HG03064 (cell line): Measurements from ENCODE around the gene DERL3.

Experiments used
- ATAC-seq: cut with Tn5 transposase; IDR thresholded peaks from one replicate; pipeline ENCODE4 v1.9.1; 2021; ENCODE audit warnings: low read depth; ENCODE audit not compliant: unreplicated experiment

Gene DERL3

DNA sequence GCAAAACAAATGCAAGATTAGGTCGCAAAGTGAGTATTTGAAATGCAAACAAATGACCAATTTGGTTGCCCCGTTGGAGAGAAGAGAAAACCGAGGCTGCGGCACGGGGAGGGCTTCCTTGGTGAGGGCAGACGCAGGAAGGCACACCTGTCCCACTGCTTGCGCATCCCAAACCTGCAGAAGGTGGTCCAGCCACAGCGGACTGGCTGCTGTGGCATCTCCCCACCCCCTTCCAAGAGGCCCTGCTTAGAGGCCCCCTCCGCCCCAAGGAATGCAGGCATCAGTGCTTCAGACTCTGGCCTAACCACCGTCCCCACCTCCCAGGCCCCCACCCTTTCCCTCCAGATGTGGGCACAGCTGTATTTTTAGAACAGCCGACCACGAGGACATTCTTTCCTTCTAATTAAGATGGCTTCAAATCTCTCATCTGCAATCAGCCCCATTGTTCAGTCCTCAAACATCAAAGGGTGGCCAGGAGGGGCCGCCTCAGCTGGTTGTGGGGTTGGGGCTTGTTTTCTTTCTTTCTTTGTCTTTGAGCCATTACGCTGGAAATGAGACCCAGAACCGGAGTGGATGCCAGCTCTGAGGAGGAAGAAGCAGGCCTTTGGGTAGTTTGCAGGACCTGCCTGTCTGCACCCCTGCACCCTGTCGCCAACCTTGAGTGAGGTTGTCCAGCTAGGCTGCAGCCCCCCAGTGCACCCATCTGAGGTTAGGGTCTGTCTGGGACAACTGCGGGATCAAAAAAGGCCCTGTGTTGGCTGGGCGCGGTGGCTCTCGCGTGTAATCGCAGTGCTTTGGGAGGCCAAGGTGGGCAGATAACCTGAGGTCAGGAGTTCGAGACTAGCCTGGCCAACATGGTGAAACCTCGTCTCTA is 9.4 kb upstream of the DERL3 start:
- no peak for ATAC-seq

GRCh38 chr22:23847310-23847920 is 8.6 kb upstream of the DERL3 start:
- ATAC-seq, result no peak

GRCh38 chr22:23846081-23846469 is 7.3 kb upstream of the DERL3 start:
- ATAC-seq, result no peak

DNA sequence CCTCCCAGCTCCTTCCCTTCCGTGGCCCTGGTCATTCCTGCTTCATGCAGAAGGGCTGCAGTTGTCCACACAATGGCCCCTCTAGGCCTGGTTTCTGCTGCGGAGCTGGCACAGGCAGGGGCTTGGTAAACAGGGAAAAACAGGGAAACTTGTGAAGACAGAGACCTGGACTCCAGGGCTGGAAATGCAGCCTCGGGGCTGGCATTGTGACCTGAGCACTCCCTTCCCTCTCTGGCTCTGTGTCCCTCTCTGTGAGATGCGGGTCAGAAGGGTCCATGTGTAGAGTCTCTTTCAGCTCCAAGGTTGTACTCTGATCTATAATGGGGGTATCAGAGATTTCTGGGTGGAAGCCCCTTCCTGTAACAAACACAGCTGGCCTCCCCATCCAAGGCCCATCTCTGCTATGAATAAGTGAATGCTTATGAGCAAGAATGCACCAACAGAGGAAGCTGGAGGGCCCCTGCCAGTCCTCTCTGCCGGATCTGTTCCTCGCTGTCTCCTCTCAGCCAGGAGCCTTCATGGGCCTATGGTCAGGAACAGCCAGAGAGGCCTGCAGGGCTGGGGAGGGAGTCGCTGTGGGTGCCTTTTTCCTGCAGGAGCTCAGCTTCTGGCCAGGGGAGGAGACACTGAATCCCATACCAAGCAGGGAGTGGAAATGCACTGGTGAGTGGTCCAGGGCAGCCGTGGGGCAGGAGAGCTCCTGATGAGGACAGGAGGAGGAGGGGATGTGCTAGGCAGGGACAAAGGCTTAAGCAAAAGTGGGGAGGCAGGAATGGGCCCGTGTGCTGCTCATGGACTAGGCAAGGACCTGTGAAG is 6.7 kb upstream of the DERL3 start:
- no peak for ATAC-seq

DNA sequence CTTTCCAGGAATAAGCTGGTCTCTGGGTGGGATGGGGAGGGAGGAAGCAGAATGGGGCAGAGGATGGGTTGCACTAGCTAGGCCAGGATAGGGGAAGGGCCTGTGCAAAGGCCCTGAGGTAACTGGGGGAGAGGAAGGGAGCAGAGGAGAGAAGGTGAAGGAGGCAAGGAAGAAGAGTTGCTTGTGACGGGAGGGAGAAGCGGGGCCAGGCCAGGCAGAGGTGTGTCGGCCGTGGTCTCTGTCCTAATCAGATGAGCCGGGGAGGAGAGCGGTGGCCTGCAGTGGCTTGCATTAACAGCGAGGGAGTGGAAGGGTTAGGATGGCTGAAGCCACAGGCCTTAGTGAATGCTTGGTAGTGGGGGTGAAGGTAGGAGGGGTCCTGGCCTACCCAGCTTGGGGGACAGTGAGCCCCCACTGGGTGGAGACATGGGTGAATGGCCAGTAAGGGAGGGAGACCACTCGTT is 6.0 kb upstream of the DERL3 start:
- no peak for ATAC-seq

DNA sequence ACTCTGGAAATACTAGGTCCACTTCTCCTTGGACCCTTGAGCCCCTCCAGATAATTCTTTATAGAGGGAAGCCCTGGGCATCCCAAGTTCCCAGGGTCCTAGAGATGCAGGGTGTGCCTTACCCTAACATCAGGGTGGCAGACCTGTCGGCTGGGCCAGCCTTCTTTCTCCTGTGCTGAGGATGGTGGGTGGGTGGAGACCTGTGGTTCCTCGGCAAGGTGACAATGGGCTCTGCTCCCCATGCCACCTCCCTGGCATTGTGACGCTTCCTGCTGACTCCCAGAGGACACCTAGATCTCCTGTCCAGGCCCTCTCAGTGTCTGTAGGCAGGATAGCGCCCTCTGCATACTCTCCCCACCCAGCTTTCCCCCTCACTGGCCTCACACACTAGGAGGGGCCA is 3.8 kb upstream of the DERL3 start:
- no peak for ATAC-seq

DNA sequence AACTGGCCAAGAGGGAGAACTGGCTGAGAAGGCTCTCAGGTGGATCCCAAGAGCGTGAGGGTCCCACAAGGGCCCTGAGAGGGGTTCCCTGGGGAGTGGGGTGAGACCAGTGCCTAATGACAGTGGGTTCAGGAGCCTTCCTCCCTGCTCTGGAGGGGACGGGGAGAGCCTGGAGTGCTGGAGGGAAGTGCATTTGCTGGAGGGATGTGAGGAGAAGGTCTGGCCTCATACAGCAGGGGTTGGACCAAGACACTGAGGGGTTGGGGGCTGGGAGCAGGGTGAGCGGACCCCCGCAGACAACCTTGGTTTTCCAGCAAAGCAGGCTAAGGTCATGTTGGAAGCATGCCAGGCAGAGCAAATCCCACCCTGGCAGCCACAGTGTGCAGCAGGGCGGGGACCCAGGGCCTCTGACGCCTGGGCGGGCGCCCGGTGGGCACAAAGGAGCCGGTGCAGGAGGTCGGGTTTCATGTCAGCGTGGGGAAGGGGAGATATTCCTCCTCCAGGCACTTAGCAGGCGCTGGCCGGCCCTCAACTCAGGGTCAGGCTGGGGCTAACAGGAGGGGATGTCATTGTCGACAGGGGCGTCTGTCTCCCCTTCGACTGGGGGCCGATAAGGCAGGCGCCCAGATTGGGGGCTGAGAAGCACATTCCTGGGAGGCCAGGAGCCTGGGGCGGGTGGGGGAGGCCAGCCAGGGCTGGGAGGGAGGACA is 3.1 kb upstream of the DERL3 start:
- ATAC-seq, result no peak

DNA sequence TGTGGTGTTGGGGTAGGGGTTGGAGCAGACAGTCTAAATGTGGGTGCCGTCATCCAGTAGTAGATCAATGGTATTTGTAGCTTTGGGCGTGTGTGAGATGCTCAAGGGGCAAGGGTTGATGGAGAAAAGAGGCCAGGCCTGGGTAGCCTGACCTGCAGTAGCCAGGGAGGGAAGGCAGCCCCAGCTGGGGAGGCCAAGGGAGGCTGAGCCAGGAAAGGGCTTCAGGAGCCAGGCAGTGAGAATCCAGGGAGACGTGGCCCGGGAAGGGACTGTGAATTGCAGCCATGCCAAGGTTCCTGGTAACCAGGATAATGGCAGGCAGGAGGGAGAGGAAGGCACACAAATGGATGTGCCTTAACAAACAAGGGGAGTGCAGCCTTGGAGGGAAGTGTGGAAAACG is 2.5 kb upstream of the DERL3 start:
- ATAC-seq, result no peak

DNA sequence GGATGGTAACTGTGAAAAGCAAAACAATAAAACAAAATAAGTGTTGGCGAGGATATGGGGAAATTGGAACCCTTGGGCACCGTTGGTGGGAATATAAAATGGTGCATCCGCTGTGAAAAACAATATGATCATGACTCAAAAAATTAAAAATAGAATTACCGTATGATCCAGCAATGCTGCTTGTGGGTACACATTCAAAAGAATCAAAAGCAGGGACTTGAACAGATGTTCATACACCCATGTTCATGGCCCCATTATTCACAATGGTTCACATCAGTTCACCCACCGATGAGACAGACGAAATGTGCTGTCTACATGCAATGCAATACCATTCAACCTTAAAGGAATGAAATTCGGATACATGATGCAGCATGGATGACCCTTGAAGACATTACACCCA is 1.2 kb upstream of the DERL3 start:
- no peak for ATAC-seq

- no peak for ATAC-seq
These were observed 710 bp downstream of the DERL3 start for GRCh38 chr22:23837911-23838680.

DNA sequence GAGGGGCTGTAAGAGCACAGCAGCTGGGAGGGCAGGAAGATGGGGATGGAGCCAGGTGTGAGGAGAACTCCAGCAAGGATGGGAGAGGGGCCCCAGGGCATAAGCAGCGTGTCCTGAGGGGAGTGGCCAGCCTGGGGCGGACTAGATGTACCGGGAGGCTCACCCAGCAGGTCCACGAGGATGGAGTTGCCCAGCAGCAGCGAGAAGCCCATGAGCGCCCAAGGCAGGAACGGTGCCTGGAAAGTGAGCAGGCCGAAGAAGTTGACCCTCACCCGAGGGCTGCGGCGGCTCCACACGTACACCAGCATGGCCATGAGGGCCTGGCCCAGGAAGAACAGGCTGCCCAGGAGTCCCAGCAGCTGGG is 1.3 kb downstream of the DERL3 start:
- ATAC-seq, result no peak

DNA sequence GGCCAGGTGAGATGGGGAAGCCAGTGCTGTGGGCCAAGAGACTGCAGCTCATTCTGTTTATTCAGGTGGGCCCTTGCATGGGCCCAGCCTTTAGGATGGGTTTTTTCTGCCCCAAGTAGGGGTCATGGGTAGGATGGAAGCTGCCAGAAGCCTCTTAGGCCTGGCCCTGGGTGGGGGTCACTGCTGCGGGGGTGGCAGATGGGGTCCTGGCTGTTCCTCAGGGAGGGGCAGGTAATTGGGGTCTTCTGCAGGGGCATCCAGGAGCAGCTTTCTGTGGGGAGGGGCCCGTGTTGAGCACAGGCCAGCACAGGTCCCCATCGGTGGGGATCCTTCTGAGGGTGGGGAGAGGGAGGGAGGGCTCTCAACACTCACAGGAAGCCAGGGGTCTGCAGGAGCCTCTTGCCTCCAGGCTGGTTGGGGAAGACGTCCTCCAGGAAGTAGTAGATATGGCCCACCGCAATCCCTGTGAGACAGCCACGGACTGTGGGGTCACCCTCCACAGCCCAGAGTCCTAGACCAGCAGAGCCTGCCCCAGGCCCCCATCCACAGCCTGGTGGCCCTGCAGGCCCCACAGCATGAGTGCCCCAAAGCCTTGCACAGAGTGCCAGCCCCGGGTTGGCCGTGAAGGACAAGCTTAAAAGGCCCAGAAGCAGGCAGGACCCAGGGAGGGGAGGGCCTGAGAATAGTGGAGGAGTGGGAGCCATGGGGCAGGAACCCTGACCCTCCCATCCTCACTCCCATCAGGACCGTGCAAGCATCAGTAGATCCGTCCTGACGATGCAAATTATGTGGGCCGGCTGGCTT is 1.9 kb downstream of the DERL3 start:
- no peak for ATAC-seq

GRCh38 chr22:23836281-23836680 is 2.5 kb downstream of the DERL3 start:
- no peak for ATAC-seq

DNA sequence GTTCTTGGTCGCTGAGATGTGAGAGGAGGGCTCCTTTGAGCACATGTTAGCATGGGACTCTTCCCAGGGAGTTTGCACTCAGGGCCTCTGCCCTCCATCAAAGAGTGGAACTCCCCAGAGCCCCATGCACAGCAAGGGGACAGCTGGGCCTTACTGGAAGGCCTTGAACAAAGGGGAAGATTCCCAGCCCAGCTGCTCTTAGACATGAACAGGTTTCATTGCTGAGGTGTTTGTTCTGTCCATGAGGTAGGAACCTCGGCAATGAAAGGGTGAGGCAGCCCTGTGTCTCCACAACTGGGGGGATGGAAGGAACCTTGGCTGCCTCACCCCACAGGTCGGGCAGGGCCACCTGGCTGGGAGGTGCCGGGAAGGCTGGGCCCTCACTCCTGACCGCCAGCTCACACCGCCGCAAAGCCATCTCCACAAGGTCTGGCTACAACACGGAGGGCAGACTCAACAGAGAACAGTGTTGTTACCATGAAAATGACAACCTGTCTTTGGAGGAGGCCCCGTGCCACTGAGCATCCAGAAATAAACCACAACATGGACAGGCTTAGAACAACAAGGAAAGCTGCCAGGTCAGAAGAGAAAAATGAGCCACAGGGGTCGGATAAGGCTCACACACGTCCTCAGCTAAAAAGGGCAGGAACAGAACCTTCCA is 3.2 kb downstream of the DERL3 start:
- ATAC-seq, result no peak

DNA sequence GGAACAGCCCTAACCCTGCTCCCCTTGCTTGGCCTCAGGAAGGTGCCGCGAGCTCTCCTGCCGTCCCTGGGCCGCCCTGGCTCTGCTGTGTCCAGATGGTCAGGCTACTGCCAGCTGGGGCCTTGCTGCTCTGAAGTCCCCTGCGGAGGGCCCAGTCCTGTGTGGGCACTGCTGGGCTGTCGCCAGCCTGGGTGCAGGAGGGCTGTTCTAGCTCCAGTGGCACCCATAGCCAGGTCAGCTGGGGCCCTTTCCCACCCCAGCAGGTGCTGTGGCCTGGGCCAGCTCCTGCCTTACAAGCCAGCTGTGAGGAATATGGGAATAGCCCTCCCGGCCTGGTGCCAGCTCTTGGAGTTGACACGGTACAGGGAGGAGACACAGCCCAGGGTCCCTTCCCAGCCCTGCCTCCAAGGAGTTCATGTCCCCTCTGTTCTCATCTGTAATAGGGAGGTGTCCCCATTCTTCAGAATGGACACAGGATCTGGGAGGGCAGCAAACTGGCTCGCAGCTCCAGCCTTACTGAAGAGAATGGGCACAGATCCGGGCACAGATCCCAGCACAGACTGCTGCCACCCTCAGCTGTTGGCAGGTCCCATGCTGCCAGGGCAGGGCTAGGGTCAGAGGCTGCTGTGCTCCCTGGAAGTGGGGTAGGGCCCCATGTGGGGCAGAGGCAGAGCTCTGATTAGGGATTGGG is 3.9 kb downstream of the DERL3 start:
- no peak for ATAC-seq

- ATAC-seq, result no peak
These were observed 4.4 kb downstream of the DERL3 start for GRCh38 chr22:23834406-23834792.

DNA sequence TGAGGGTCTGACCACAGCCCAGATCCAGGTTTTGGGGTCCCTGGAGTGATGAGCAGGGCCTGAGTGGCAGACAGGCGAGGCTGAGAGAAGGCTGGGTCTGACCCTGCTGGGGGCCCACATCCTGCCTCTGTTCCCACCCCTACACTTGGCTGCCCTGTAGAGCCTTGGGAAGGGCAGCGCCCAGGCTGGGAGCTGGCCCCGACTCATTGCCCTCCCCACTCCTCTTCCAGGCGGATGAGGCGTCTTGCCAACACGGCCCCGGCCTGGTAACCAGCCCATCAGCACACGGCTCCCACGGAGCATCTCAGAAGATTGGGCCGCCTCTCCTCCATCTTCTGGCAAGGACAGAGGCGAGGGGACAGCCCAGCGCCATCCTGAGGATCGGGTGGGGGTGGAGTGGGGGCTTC is 4.9 kb downstream of the DERL3 start:
- no peak for ATAC-seq
